NCI-H524 treated with DMSO at 0.1 percent for 48 hours (cell line): ENCODE measurements around the gene SEBOX.

Experiments
- DNase-seq: peaks from one replicate; lab custom pipeline; 2025; lab: John Stamatoyannopoulos, UW

The SEBOX gene, protein sequence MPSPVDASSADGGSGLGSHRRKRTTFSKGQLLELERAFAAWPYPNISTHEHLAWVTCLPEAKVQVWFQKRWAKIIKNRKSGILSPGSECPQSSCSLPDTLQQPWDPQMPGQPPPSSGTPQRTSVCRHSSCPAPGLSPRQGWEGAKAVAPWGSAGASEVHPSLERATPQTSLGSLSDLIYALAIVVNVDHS

DNA sequence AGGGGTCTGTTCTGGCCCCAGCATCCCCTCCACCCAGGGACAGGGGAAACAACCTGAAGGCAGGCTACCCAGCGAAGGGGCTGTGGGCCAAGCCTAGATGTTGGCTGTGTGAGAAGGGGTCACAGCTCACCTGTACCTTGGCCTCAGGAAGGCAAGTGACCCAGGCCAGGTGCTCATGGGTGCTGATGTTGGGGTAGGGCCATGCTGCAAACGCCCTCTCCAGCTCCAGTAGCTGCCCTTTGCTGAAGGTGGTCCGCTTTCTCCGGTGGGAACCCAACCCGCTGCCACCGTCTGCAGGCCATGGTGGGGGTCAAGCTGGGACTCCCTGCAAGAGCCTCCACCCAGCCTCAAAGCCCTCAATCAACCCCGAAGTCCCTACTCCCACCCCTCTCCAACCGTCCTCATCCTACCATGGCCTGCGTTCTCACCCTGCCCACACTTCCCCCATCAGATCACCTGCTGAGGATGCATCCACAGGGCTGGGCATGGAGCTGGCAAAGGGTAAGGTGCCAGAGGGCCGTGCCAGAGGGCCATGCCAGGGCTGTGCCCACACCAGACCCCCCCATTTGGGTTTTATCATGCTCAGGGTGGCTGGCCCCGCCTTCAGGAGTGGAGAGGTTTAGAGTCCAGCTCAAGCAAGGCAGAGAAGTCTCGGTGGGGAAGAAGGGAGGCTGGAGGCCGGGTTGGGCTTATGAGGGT, at the start of gene SEBOX:
Gene SEBOX, minus strand, starts transcription at position 535 of the 699 bp plus-strand sequence. Its CDS starts 48 bp downstream, at position 487.
- DNase-seq: no peak

GRCh38 chr17:28413804-28414203, 48.8 kb upstream of the SEBOX start:
- no peak for DNase-seq

DNA sequence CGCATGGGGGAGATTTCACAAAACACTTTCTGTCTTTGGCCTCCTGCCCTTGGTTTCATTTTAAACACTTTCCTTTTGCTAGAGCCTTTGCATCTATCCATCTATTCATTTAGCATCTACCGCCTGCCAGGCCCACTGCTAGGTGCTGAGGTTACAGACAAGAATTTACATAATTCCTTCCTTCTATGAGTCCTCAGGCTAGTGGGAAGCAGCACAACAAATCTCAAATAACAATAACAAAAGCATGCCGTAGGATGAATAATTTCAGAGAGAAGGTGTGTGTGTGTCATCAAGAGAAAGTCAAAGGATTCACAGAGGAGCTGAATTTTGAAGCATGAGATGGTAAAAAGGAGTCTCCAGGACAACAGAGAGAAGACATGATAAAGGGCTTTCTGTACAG, 47.1 kb upstream of the SEBOX start:
- no peak for DNase-seq

DNA sequence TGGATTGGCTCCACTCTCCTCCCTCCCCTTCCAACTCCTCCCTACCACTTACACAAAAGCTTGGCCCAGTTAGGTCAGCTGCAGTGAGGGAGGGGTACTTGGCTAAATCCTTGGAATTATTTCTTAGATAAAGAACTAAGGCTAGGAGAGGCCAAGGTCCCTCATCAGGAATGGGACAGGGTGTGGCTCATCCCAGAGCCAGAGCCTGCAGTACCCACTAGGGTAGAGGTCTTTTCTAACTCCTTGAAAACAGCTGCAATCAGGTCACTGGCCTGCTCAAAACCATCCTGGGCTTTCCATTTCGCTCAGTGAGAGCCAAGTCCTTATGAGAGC, 42.9 kb upstream of the SEBOX start:
- DNase-seq: no peak

DNA sequence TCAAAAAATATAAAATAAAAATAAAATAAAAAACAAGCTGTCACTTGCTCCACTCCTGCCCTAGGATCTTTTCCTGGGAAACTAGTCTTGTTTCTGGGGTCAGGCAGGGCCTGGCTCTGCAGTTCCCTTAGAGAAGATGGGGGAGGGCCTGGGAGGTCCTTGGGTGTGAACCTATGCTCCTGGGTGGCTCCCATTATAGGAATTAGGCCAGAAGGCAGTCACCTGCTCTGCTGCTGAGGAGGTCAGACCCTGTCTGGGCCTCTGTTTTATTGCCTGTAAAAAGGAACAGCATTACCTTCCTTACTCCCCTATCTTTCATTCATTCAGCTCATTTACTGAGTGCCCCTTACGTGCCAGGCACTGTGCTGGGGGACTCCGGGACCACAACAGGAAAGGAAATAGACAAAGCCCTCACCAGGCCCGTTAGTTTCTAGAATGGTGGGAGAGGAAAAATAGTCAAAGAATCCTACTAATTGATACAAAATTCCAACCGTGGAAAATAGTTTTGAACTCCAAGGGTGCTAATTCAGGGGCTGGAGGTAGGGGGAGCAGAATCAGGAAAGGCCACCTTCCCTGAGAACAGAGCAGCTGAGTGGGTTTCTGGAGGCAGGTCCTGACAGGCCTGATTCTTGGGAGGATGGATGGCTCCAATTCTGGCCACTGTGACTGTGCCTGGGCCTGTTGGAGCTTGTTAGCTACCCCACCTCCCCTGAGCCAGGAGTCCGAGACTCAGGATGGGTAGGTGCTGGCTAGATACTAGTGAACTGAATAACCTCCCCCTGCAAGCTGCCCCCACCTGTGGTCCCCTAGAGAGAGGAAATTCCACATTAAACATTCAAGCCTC, 42.4 kb upstream of the SEBOX start:
- DNase-seq: peak; percentile 50

- peak; percentile 42 for DNase-seq
Observed at GRCh38 chr17:28406473-28406814, 41.4 kb upstream of the SEBOX start.

DNA sequence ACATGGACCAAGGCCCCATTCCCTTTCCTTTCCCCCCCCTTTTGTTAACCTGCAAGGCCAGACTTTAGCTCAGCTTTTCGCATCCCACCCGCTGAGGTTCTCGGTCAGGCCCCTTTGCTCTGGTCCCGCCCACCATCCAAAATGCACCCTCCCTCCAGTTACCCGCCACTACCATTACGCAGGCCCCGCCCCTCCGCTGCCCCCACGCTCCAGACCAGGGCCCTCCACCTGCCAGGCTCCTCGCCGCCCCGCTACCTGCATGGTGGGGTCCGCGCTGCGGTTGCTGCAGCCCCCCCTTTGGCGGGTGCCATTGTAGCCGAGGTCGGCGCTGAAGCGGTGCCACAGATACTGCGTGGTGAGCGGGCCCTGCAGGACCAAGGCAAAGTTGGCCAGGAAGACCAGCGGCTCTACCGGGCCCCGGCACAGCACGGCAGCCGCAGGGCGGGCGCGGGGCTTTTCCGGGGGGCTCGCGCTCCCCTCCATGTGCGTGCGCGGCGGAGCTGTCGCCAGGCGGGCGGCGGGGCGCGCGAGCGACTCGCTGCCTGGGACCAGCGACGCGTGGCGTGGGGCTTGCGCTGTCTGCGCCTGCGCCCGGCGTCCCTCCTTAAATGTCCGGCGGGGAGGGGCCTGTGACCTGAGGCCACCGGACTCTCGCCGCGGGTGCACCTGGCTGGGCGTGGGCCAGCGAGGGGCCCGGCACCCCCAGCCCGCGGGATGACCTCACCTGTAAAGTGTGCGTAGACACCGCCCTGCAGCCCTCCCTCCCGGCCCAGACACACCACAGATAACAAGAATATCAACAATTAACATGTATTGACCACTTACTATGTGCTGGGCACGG, 40.9 kb upstream of the SEBOX start, which contains the start of gene SLC46A1:
Gene SLC46A1, minus strand, starts transcription at position 581 of the 841 bp plus-strand sequence. Its CDS starts 98 bp downstream, at position 483.
- peak; percentile 54 for DNase-seq

GRCh38 chr17:28404812-28405570, 40.0 kb upstream of the SEBOX start:
- no peak for DNase-seq

DNA sequence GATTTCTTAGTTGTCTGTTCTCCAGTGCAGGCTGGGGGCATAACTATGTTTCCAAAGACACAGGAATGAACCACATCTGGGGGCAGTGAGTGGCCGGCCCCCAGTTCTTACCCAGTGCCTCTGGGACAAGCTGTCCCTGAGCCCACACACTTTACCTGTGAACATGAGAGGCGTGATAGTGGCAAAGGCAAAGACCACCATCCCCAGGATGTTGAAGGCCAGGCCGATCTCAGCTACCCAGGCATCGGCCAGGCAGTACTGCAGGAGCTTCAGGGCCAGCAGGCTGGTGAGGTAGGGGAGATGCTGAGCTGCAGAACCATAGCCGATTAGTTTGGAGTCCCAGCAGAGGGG, 39.4 kb upstream of the SEBOX start:
- DNase-seq: no peak

DNA sequence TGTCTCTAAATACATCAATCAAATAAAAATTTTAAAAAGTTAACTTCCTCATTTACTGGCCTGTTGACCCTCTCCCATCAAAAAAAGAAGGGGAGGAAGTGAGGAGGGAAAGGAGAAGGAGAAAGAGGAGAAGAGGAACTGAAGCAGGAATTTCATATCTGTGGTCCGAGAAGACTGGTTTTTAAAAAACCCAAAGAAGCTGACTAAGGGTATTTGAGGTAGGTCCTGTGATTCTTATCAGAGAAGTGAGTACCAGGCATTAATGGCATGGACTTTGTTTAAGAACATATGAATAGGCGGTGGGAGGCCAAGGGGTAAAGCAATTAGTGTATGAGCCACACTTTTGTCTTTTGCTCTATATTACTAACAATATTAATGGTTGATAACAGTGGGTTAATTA, 39.0 kb upstream of the SEBOX start:
- DNase-seq: no peak

DNA sequence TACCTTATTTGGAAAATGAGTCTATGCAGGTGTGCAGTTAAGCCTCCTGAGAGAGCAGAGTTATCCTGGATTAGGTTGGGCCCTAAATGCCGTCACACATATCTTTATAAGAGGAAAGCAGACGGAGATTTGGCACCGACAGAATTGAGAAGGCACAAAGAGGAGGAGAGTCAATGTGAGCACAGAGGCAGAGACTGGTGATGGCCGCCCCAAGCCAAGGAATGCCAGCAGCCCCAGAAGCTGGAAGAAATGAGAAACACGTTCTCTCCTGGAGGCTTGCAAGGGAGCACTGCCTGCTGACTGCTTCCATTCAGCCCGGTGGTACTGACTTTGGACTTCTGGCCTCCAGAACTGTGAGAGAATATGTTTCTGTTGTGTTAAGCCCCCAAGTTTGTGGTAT, 37.8 kb upstream of the SEBOX start:
- DNase-seq: no peak

DNA sequence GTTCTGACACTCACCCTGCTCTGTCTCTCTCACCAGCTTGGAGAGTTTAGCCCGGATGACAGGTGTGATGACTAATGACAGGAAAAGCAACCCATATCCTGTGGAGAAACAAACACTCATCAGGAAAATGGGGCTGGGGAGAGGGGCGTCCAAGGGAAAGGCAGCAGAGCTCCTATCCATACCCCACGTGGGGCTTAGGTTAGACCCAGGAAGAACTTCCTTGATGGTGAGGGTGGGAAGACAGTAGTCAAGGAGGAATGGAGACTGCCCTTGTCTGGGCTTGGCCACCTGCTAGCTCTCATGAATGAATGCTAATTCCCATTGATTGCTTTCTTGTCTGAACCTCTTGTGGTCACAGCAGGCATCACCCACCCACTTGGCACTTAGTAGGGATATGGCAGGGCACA, 37.2 kb upstream of the SEBOX start:
- DNase-seq: no peak

DNA sequence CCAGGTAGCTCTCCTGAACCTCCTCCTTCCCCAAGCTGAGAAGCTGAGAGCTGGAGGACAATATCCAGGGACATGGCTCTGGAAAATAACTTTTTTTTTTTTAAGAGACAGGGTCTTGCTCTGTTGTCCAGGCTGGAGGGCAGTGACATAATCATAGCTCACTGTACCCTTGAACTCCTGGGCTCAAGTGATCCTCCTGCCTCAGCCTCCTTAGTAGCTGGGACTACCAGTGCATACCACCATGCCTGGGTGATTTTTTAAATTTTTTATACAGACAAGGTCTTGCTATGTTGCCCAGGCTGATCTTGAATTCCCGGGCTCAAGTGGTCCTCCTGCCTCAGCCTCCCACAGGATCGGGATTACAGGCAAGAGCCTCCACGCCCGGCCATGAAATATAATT, 34.8 kb upstream of the SEBOX start:
- no peak for DNase-seq

- no peak for DNase-seq
Observed at GRCh38 chr17:28398280-28398981, 33.4 kb upstream of the SEBOX start.

GRCh38 chr17:28397687-28398279, 32.8 kb upstream of the SEBOX start:
- DNase-seq: no peak

DNA sequence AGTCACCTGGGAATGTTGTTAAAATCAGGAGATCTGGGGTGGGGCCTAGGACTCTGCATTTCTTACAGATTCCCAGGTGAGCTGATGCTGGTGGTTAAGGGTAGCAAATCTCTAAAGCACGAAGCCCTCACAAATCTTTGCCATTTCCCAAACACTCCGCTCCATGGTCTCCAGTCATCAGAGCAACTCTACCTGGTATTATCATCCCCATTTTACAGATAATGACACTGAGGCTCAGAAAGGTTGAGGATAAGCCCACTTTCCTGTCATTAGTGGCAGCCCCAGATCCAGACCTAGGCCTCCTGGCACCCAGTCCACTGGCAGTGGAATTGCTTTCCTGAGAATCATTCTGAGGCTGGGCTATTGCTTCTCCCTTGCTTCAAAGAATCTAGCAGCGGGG, 32.3 kb upstream of the SEBOX start:
- no peak for DNase-seq

GRCh38 chr17:28396635-28397239, 31.7 kb upstream of the SEBOX start:
- no peak for DNase-seq

GRCh38 chr17:28395968-28396367, 31.0 kb upstream of the SEBOX start:
- DNase-seq: no peak

DNA sequence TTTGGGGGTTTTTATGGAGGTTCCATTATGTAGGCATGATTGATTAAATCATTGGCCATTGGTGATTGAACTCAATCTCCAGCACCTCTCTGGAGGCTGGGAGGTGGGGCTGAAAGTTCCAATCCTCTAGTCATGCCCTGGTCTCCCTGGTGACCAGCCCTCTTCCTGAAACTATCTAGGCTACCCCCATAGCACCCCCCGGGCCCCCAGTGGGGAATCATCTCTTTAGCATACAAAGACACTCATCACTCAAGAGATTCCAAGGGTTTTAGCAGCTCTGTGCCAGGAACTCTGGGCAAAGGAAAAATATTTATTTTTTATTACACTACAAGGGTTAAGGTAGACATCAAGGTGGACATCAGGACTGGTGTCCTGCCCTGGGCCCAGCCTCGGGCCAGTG, 30.4 kb upstream of the SEBOX start:
- DNase-seq: no peak
